Activated CD4-positive, alpha-beta memory T cell treated with anti-CD3 and anti-CD28 coated beads for 36 hours (primary cell): Measurements from ENCODE around the gene LGALS16. TPM values are rescaled to one million over a fixed set of nuclear protein-coding genes. Genes with fewer than 3 reads are reported as not detected.
A peak's percentile ranks its signal among the peaks of the same experiment; 100 is the strongest.

Experiments
- CTCF ChIA-PET: fragments of 350-600 bp; sonication (Branson Sonifier 250); formaldehyde crosslinking; loops from one replicate; lab custom pipeline; 2021; ENCODE audit warnings: antibody characterized with exemption, inconsistent platforms; lab: Charles Lee
- POLR2A ChIA-PET: fragments of 350-600 bp; sonication (Branson Sonifier 250); formaldehyde crosslinking; loops from one replicate; lab custom pipeline; 2021; ENCODE audit warnings: antibody characterized with exemption; lab: Charles Lee
- DNase-seq: peaks from one replicate; pipeline ENCODE4 v3.0.0-alpha.2; 2020
- H3K27ac Mint-ChIP-seq: one replicate; pipeline ENCODE4 v1.8.0; 2021; ENCODE audit warnings: mixed read lengths
- H3K27me3 Mint-ChIP-seq: one replicate; pipeline ENCODE4 v1.8.0; 2021; ENCODE audit warnings: mixed read lengths
- H3K36me3 Mint-ChIP-seq: one replicate; pipeline ENCODE4 v1.8.0; 2021; ENCODE audit warnings: mixed read lengths
- H3K4me1 Mint-ChIP-seq: one replicate; pipeline ENCODE4 v1.8.0; 2021; ENCODE audit warnings: low read depth, mixed read lengths
- H3K4me3 Mint-ChIP-seq: one replicate; pipeline ENCODE4 v1.8.0; 2021; ENCODE audit warnings: mild to moderate bottlenecking, mixed read lengths
- H3K9me3 Mint-ChIP-seq: one replicate; pipeline ENCODE4 v1.8.0; 2021; ENCODE audit warnings: mixed read lengths
- intact Hi-C: fragments of 100-400 bp; cut with micrococcal nuclease; formaldehyde crosslinking; loops from one replicate; pipeline ENCODE4 v1.15.1; 2023
- total RNA-seq, 2 experiments: library from RNA; stranded (reverse); gene quantifications; one replicate each; pipeline ENCODE4 v1.2.3, GENCODE V29; 2021

LGALS16 gene
- total RNA-seq, 2 experiments from 2014 or later: not detected

DNA sequence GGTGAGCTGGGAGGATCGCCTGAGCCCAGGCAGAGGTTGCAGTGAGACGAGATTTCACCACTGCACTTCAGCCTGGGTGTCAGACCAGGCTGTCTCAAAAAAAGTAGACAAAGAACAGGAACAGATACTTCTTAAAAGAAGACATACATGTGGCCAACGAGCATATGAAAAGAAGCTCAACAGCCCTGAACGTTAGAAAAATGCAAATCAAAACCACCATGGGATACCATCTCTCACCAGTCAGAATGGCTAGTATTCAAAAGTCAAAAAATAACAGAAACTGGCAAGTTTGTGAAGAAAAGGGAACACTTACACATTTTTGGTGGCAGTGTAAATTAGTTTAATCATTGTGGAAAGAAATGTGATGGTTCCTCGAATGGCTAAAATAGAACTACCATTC lies 45.6 kb downstream of the LGALS16 start:
- H3K9me3 Mint-ChIP-seq: no peaks in the 10 kb centered on the region
- H3K27me3 Mint-ChIP-seq: peaks cover 12% of the 10 kb centered on the region
- DNase-seq: no peak
- ChIA-PET POLR2A (no interaction called here), CTCF (interaction anchor here (0.6 to 0.7 kb wide), 3 partner anchors 26 to 761 kb away, joined by 3 read pairs; no protein-coding TSS in a partner anchor)
- H3K4me3 Mint-ChIP-seq: no peak overlapping the region
- H3K27ac Mint-ChIP-seq: no peak overlapping the region
- peaks cover 33% of the 10 kb centered on the region for H3K4me1 Mint-ChIP-seq
- no peaks in the 10 kb centered on the region for H3K36me3 Mint-ChIP-seq
- intact Hi-C loops: no loop called here

DNA sequence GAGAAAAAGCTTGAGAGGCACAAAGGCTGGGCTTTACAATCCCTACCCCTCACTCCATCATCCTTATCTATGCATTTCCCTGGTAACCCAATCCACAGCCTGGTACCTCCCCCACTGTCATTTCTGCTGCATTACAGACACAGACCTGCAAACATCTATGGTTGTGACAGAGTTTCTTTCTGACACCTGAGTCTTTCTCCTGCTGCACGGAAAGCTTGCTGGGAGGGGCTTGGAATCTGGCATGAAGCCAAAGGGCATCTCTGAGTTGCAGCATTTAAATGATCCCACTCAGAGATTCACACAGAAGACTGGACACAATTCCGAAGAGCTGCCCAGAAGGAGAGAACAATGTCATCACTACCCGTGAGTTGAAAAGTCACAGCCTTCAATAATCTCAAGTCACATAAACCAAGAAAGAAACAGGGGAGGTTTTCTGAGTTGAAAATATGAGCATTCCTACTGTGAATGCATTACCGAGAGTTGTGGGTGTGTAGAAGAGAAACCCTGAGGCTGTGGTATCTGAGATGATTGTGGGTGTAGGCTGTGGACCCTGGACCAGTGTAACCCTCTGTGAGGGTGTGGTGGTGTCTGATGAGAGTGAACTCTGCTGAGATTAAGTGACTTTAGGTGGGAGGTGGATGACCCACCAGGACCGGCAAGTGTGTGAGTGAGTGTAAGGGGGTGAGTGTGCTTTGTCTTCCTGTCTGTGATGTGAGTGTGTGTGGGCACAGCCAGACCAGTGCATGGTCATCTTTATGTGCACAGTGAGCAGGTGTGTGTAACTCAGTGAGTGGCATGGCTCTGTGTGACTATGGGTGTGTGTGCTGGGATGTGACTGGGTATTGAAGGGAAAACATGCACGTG lies 48.7 kb downstream of the LGALS16 start, which contains the start of gene LGALS14:
LGALS14 (plus strand) TSS at position 301 of the 864 bp plus-strand sequence; CDS start at position 349, 48 bp downstream.
- ChIA-PET CTCF (interaction anchor here (0.7 to 1.7 kb wide), 3 partner anchors 30 to 266 kb away, joined by 3 to 4 read pairs (median 3); partner anchors contain the start of gene PSMC4), POLR2A (interaction anchor here (2.0 kb wide), 1 partner anchor 28 kb away, joined by 4 read pairs; no protein-coding TSS in a partner anchor)
- Mint-ChIP-seq H3K27me3 (peaks cover 5% of the 10 kb centered on the region), H3K4me3 (peak within 1 kb of the TSS; percentile 40), H3K9me3 (no peaks in the 10 kb centered on the region), H3K4me1 (peaks cover 43% of the 10 kb centered on the region), H3K27ac (peak within 1 kb of the TSS; percentile 75), H3K36me3 (no peaks in the 10 kb centered on the region)
- intact Hi-C loops: loop anchor here (1.0 kb wide), 3 partner anchors 25 to 122 kb away; no protein-coding TSS in a partner anchor
- DNase-seq: peak; percentile 65

DNA sequence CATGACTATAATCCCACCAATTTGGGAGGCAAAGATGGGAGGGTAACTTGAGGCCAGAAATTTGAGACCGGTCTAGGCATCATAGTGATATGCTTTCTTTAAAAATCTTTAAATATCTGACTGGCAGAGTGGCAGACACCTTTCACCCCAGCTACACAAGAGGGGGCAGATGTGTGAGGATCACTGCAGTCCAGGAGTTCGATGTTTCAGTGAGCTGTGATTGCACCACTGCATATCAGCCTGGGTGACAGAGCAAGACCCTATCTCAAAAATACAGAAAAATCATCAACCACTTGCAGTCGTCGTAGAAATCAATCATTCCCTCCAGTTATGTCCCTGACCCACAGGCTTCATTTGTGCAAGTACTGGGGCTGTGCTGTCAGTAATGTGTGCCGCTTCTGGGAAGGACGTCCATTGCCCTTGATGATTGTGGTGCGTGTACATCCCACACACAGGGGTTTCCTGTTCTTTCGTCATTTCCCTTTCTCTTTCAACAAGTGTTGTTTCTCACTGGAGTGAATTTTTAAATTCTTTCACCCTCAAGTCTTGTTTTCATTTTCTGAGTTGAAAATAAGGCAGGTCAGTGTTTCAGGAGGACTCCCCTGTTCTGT lies 50.0 kb downstream of the LGALS16 start:
- ChIA-PET POLR2A (interaction anchor here (2.0 kb wide), 1 partner anchor 30 kb away, joined by 4 read pairs; no protein-coding TSS in a partner anchor), CTCF (interaction anchor here (0.7 kb wide), 1 partner anchor 31 kb away, joined by 4 read pairs; no protein-coding TSS in a partner anchor)
- Mint-ChIP-seq H3K27ac (peak overlapping the region; percentile 75), H3K36me3 (no peaks in the 10 kb centered on the region), H3K27me3 (no peaks in the 10 kb centered on the region), H3K4me3 (no peak overlapping the region), H3K9me3 (no peaks in the 10 kb centered on the region), H3K4me1 (peaks cover 52% of the 10 kb centered on the region)
- peak; percentile 77 for DNase-seq
- intact Hi-C loops: no loop called here

DNA sequence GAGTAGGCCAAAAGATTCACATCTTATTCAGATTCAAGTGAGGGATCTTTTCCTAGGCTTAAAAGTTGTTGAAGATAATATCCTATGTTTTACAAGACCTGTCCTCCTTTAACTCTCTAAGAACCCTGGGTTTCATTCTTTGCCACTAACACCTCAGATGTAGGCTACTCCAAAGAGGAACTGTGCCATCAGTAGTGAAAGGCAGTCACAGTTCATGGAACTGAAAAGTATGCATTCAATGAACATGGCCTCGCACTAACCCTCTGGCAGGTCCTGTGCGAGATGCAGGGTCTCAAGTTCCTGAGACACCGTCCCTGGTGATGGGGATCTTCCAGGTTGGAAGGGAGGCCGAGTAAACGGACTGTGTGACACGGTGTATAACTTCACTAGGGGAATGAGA lies 52.9 kb downstream of the LGALS16 start:
- intact Hi-C loops: no loop called here
- Mint-ChIP-seq H3K27me3 (no peaks in the 10 kb centered on the region), H3K27ac (no peak overlapping the region), H3K36me3 (no peaks in the 10 kb centered on the region), H3K9me3 (peaks cover 6% of the 10 kb centered on the region), H3K4me3 (no peak overlapping the region), H3K4me1 (peaks cover 51% of the 10 kb centered on the region)
- POLR2A ChIA-PET: no interaction called here
- no peak for DNase-seq
- CTCF ChIA-PET: no interaction called here

DNA sequence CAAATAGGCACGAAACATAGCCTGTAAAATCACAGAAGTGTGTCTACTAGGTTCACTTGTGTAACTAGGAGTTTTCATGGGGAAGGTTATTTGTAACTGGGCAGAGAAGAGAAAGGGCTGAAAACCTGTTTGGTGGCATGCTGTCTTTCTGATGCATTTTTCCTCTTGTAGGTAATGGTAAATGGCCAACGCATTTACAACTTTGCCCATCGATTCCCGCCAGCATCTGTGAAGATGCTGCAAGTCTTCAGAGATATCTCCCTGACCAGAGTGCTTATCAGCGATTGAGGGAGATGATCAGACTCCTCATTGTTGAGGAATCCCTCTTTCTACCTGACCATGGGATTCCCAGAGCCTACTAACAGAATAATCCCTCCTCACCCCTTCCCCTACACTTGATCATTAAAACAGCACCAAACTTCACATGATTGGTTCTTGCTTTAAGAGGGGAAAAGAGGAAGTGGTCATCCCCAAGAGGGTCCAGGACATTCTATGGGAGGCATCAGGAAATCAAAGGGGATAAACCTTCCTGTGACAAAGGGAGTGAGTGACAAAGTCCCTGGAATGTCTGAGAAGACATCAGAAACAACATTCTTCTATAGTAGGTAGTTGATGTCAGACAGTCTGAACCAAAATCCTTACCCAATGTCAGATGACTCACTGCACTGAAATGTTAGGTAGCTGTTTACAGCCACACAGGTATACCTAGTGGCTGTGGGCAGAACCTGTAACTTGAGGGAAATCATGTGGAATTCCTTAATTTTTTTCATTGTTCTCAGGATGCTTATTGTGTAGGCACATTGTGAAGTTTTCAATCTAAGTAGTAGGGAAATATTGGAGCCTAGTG lies 53.5 kb downstream of the LGALS16 start:
- no peak for DNase-seq
- POLR2A ChIA-PET: no interaction called here
- Mint-ChIP-seq H3K36me3 (no peaks in the 10 kb centered on the region), H3K9me3 (peaks cover 6% of the 10 kb centered on the region), H3K4me3 (no peak overlapping the region), H3K4me1 (peaks cover 46% of the 10 kb centered on the region), H3K27ac (no peak overlapping the region), H3K27me3 (no peaks in the 10 kb centered on the region)
- CTCF ChIA-PET: no interaction called here
- intact Hi-C loops: no loop called here

Other genes starting within 250 kb of the LGALS16 start
- 100 to 1,000 TPM; 104 to 118 TPM for gene ZFP36, start 249.1 kb upstream of the LGALS16 start, total RNA-seq
- gene PLEKHG2, start 243.2 kb upstream of the LGALS16 start, total RNA-seq: 10 to 100 TPM; 74.9 to 80.6 TPM
- gene RPS16, start 220.0 kb upstream of the LGALS16 start, total RNA-seq: 1,000 to 10,000 TPM; 3,682 to 3,746 TPM
- 100 to 1,000 TPM; 180 to 183 TPM for gene SUPT5H, start 210.3 kb upstream of the LGALS16 start, total RNA-seq
- gene TIMM50, start 175.1 kb upstream of the LGALS16 start, total RNA-seq: 10 to 100 TPM; 83.1 to 86.7 TPM
- under 1 TPM; 0.67 to 0.80 TPM for gene DLL3, start 157.0 kb upstream of the LGALS16 start, total RNA-seq
- not detected for gene SELENOV, start 140.8 kb upstream of the LGALS16 start, total RNA-seq
- gene EID2B, start 123.1 kb upstream of the LGALS16 start, total RNA-seq: 1 to 10 TPM; 3.3 to 3.8 TPM
- gene EID2, start 115.8 kb upstream of the LGALS16 start, total RNA-seq: 10 to 100 TPM; 13.0 to 13.1 TPM
- not detected for gene LGALS13, start 53.4 kb upstream of the LGALS16 start, total RNA-seq
- 1 to 10 TPM; 1.6 to 2.5 TPM for gene LGALS14, start 48.6 kb downstream of the LGALS16 start, total RNA-seq
- gene CLC, start 82.1 kb downstream of the LGALS16 start, total RNA-seq: 1 to 10 TPM; 4.0 to 4.7 TPM
- gene LEUTX, start 122.9 kb downstream of the LGALS16 start, total RNA-seq: not detected
- gene DYRK1B, start 178.2 kb downstream of the LGALS16 start, total RNA-seq: 1 to 10 TPM; 4.5 to 4.8 TPM
- 100 to 1,000 TPM; 579 to 589 TPM for gene FBL, start 190.5 kb downstream of the LGALS16 start, total RNA-seq